Neural crest cell (in vitro differentiated cells): ENCODE measurements around the gene TIMM10. TPM values are rescaled to one million over a fixed set of nuclear protein-coding genes. Genes with fewer than 3 reads are reported as not detected.
"Not testable (repeated sequence)": the region's sequence is repeated elsewhere in the genome, so short reads cannot be mapped to it uniquely, and the experiment has no call there.

Source experiments
- DNase-seq: peaks from one replicate; pipeline ENCODE4 v3.0.0; 2021; ENCODE audit warnings: low read depth, mixed read lengths, low spot score
- H3K27ac Mint-ChIP-seq: one replicate; pipeline ENCODE4 v1.8.0; 2021; ENCODE audit warnings: mild to moderate bottlenecking, mixed read lengths; ENCODE audit not compliant: unreplicated experiment
- H3K27me3 Mint-ChIP-seq: 2 replicates; pipeline ENCODE4 v1.8.0; 2021; ENCODE audit warnings: low read depth, mild to moderate bottlenecking, mixed read lengths
- H3K36me3 Mint-ChIP-seq: 2 replicates; pipeline ENCODE4 v1.8.0; 2021; ENCODE audit warnings: low read depth, mild to moderate bottlenecking, mixed read lengths
- H3K4me1 Mint-ChIP-seq: 2 replicates; pipeline ENCODE4 v1.8.0; 2021; ENCODE audit warnings: mixed read lengths
- H3K4me3 Mint-ChIP-seq: one replicate; pipeline ENCODE4 v1.8.0; 2021; ENCODE audit warnings: mild to moderate bottlenecking, mixed read lengths
- H3K9me3 Mint-ChIP-seq: 2 replicates; pipeline ENCODE4 v1.8.0; 2021; ENCODE audit warnings: mixed read lengths
- total RNA-seq: library from RNA; stranded (reverse); gene quantifications from 2 replicates; pipeline ENCODE4 v1.2.1, GENCODE V29; 2021
- TF ChIP-seq, protein P1 (sequence below): fragments of 200-600 bp; sonication (generic); conservative IDR thresholded peaks from 2 replicates; pipeline ENCODE4 v1.5.0; 2021; ENCODE audit warnings: antibody characterized with exemption, mild to moderate bottlenecking

The TIMM10 gene
- total RNA-seq, 1 donor from 2014 or later, result 108 TPM

DNA sequence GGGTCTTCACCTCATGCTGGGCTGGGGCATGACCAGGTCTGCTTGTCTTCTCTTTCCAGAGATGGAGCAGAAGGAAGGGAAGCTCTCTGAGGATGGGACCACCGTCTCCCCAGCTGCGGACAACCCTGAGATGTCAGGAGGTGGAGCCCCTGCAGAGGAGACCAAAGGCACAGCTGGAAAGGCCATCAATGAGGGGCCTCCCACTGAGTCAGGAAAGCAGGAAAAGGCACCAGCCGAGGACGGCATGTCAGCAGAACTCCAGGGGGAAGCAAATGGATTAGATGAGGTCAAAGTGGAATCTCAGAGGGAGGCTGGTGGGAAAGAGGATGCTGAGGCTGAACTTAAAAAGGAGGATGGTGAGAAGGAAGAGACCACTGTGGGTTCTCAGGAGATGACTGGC is 12.0 kb upstream of the TIMM10 start:
- H3K9me3 Mint-ChIP-seq, result no peaks in the 10 kb centered on the region
- H3K27me3 Mint-ChIP-seq, result peaks cover 7% of the 10 kb centered on the region
- TF ChIP-seq, protein P1, sequence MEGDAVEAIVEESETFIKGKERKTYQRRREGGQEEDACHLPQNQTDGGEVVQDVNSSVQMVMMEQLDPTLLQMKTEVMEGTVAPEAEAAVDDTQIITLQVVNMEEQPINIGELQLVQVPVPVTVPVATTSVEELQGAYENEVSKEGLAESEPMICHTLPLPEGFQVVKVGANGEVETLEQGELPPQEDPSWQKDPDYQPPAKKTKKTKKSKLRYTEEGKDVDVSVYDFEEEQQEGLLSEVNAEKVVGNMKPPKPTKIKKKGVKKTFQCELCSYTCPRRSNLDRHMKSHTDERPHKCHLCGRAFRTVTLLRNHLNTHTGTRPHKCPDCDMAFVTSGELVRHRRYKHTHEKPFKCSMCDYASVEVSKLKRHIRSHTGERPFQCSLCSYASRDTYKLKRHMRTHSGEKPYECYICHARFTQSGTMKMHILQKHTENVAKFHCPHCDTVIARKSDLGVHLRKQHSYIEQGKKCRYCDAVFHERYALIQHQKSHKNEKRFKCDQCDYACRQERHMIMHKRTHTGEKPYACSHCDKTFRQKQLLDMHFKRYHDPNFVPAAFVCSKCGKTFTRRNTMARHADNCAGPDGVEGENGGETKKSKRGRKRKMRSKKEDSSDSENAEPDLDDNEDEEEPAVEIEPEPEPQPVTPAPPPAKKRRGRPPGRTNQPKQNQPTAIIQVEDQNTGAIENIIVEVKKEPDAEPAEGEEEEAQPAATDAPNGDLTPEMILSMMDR, result no peak
- H3K36me3 Mint-ChIP-seq, result no peaks in the 10 kb centered on the region
- peaks cover 4% of the 10 kb centered on the region for H3K4me1 Mint-ChIP-seq
- no peak overlapping the region for H3K27ac Mint-ChIP-seq
- no peak for DNase-seq
- H3K4me3 Mint-ChIP-seq, result no peak overlapping the region

DNA sequence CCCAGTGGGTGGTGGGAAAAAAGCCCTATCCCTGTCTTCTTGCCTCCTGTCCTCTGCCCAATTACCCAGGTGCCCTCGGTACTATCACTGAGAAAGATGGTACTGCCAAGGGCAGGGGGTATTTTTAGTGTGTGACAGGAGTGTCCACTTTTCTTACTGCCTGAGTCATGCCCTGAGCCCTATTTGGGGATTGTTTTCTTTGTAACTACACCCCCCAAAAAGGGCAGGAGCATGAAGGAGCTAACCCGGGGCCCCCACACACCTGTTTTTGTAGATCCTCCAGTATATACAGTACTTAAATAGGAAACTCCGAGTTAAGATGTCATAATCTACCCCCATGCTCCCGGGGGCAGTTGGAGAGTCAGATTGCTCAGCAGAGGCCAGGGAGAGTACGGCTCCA is 10.6 kb upstream of the TIMM10 start:
- Mint-ChIP-seq H3K4me3 (no peak overlapping the region), H3K4me1 (peaks cover 4% of the 10 kb centered on the region), H3K9me3 (no peaks in the 10 kb centered on the region), H3K27ac (no peak overlapping the region), H3K27me3 (peaks cover 7% of the 10 kb centered on the region), H3K36me3 (no peaks in the 10 kb centered on the region)
- DNase-seq, result no peak
- TF ChIP-seq, protein P1, result no peak

DNA sequence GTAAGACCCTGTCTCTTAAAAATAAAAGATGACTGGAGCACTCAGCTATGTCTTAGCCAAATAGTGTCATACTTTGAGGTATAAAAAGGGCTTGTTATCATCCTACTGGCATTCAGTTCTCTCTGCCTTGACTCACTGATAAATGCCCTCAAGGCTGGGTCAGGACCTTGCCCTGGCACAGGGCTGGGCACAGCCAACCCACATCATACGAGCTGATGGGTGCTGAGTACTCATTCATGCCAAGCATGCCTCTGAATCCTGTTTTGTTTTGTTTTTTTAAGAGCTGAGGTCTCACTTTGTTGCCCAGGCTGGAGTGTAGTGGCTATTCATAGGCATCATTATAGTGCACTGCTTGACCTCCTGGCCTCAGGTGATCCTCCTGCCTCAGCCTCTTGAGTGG is 8.8 kb upstream of the TIMM10 start:
- Mint-ChIP-seq H3K9me3 (no peaks in the 10 kb centered on the region), H3K27ac (no peak overlapping the region), H3K4me3 (no peak overlapping the region), H3K36me3 (no peaks in the 10 kb centered on the region), H3K27me3 (peaks cover 13% of the 10 kb centered on the region), H3K4me1 (peaks cover 4% of the 10 kb centered on the region)
- TF ChIP-seq, protein P1, result no peak
- DNase-seq, result no peak

DNA sequence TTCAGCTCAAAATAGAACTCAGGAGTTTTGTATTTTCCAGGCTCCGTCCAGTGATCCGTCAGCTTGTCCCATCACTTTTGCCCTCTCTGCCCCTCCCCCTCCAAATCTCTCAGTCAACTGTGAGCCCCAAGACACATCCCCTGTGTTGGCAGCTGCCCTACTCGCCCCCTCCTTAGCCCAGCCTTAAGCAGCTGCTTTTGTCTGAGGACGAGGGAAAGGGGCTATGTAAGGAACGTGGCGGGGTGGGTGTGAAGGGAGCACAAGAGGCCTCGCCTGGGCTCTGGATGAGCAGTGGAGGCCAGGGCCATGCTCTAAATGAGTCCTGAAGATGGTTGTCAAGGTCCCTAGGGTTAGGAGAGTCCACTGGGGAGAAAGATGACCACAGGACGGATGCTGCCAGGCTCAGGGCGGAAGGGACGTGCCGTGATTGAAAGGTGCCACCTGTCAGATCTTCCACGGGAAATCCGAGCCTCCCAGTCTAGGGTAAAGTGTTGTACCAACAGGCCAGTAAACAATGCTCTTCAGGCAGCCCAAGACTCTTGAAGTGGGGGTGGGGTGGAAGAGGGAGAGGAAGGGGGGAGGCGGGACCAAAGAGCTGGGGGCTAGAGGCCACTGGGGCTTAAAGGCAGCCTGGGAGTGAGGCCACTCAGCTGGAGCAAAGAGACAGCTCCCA is 6.5 kb upstream of the TIMM10 start, which contains the start of gene SMTNL1:
Gene SMTNL1, plus strand, starts transcription at position 649 of the 673 bp plus-strand sequence. CDS start 5,048 bp downstream, outside the sequence.
- H3K36me3 Mint-ChIP-seq, result no peaks in the 10 kb centered on the region
- no peaks in the 10 kb centered on the region for H3K9me3 Mint-ChIP-seq
- TF ChIP-seq, protein P1, result no peak
- DNase-seq, result no peak
- peak within 1 kb of the TSS; percentile 32 for H3K27ac Mint-ChIP-seq
- no peak within 1 kb of the TSS for H3K4me3 Mint-ChIP-seq
- peaks cover 4% of the 10 kb centered on the region for H3K4me1 Mint-ChIP-seq
- peaks cover 10% of the 10 kb centered on the region for H3K27me3 Mint-ChIP-seq

DNA sequence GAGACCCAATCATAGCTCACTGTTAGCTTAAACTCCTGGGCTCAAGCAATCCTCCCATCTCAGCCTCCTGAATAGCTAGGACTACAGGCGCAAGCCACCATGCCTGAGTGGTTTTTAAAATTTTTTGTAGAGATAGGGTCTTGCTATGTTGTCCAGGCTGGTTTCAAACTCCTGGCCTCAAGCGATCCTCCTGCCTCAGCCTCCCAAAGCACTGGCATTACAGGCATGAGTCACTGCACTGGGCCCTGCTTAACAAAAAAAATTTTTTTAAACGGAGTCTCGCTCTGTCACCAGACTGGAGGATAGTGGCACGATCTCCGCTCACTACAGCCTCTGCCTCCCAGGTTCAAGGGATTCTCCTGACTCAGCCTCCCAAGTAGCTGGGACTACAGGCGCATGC is 3.9 kb upstream of the TIMM10 start:
- H3K4me3 Mint-ChIP-seq, H3K9me3 Mint-ChIP-seq, H3K36me3 Mint-ChIP-seq, H3K27ac Mint-ChIP-seq, DNase-seq: not testable (repeated sequence)
- H3K27me3 Mint-ChIP-seq, result peaks cover 13% of the 10 kb centered on the region
- H3K4me1 Mint-ChIP-seq, result peaks cover 19% of the 10 kb centered on the region

DNA sequence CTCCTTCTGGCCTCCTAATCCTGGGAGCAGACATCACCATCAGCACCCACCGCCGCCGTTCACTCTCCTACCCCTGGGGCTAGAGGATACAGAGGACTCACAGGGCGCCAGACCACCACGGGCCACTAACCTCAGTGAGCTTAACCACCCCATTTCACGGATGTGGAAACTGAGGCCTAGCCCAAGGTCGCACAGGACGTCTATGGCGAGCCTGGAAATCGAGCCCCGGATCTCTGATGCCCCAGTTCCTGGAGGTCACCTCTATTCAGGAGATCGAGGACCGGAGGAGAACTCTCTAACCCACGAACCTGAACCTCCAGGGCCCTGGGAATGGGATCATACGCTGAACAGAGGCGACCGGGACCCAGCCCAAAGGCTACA is 349 bp downstream of the TIMM10 start:
- Mint-ChIP-seq H3K27ac (peak overlapping the region; percentile 77), H3K4me1 (peaks cover 23% of the 10 kb centered on the region), H3K36me3 (peaks cover 7% of the 10 kb centered on the region), H3K27me3 (peaks cover 13% of the 10 kb centered on the region), H3K4me3 (peak overlapping the region; percentile 93), H3K9me3 (no peaks in the 10 kb centered on the region)
- TF ChIP-seq, protein P1, result no peak
- DNase-seq, result peak; percentile 6
